ENCODE data around the gene TRAPPC2L. TPM values are rescaled to one million over a fixed set of nuclear protein-coding genes. Genes with fewer than 3 reads are reported as not detected.

The TRAPPC2L gene
- total and polyA plus RNA-seq, 2 donors (not counting 1 experiment from before 2014, with no cell fraction given), result 33.5 to 65.1 TPM

DNA sequence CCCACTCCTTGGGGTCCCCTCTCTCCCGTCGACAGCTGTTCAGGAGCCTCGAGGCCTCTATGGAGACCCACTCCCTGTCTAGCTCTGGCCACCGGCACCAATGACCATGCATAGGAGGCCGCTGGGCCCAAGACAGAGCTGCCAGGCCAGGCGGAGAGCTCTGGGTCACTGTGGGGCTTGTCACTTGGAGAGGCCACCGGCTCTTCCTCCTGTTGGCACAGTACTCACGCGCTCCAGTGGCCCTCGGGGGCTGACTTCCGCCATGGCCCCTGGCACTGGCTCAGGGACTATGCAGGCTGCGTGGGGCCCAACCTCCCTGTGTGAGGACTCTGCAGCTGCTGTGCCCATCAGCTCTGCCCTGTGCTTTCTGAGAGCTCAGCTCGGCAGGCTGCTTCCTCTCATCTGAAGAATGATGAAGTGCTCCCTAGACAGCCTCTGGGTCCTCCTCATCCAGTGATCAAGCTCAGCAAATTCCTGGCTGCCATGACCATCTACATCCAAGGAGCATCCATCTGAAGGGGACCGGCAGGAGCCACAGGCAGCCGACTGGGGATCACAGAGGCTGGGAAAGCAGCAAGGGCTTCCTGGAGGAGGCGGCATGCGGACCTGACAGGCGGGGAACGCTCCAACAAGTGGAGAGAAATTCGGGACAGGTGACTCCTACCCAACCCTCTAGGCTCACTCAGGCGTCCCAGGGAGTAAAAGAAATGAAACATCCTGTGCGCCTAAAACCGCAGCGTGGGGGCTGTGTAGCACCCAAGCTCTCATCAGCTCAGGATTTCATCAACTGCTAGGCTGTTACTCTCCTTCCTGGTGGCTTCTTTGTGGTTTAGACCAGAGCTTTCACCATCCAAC, 17.0 kb upstream of the TRAPPC2L start:
- CTCF ChIA-PET, result interaction anchor here (1.1 to 1.2 kb wide), 2 partner anchors 18 to 102 kb away, joined by 3 read pairs; no protein-coding TSS in a partner anchor

More for the DNA sequence above, 17.0 kb upstream of the TRAPPC2L start:
- Histone ChIP-seq H3K79me2 (ENCODE audit: control insufficient read depth, insufficient read depth, low read length) (peaks cover 21% of the 10 kb centered on the region), H3K4me3 (ENCODE audit: control extremely low read depth in 1 of 5, extremely low read depth in 1 of 5, insufficient read depth in 1 of 5, low read depth in 2 of 5, low read length in 4 of 5) (no peak overlapping the region), H3K27me3 (replicated peaks in 1 of 4; ENCODE audit: control extremely low read depth in 1 of 4, control insufficient read depth in 3 of 4, insufficient read depth in 4 of 4, low read length in 3 of 4) (no peaks in the 10 kb centered on the region), H3K36me3 (replicated peaks in 1 of 2; ENCODE audit: control extremely low read depth in 1 of 2, control insufficient read depth in 1 of 2, extremely low read depth in 1 of 2, insufficient read depth in 2 of 2, low read length in 1 of 2) (peaks cover 0 to 14% of the 10 kb centered on the region in 2 experiments), H3K4me1 (ENCODE audit: control insufficient read depth in 2 of 2, insufficient read depth in 2 of 2, low read length in 2 of 2) (no peaks in the 10 kb centered on the region), H2AFZ (ENCODE audit: insufficient read depth, low read depth, low read length, poor library complexity, severe bottlenecking) (no peak overlapping the region), H3K27ac (ENCODE audit: low read length in 2 of 2) (no peak overlapping the region), H3K9ac (ENCODE audit: low read length) (no peak overlapping the region), H3K9me3 (ENCODE audit: control extremely low read depth in 1 of 3, control insufficient read depth in 2 of 3, insufficient read depth in 1 of 3, low read length in 2 of 3) (no peaks in the 10 kb centered on the region), H4K20me1 (ENCODE audit: control insufficient read depth, insufficient read depth, low read length, poor library complexity, severe bottlenecking) (peaks cover 20% of the 10 kb centered on the region), H3K4me2 (replicated peaks; ENCODE audit: low read depth, low read length, poor library complexity, severe bottlenecking) (no peak overlapping the region)
- POLR2A ChIA-PET, result no interaction called here
- TF ChIP-seq EZH2 (IDR thresholded peaks at IDR 0.05; ENCODE audit: borderline replicate concordance, insufficient read depth, low read depth, low read length, poor library complexity, severe bottlenecking), result no peak
- TF ChIP-seq, protein P1, sequence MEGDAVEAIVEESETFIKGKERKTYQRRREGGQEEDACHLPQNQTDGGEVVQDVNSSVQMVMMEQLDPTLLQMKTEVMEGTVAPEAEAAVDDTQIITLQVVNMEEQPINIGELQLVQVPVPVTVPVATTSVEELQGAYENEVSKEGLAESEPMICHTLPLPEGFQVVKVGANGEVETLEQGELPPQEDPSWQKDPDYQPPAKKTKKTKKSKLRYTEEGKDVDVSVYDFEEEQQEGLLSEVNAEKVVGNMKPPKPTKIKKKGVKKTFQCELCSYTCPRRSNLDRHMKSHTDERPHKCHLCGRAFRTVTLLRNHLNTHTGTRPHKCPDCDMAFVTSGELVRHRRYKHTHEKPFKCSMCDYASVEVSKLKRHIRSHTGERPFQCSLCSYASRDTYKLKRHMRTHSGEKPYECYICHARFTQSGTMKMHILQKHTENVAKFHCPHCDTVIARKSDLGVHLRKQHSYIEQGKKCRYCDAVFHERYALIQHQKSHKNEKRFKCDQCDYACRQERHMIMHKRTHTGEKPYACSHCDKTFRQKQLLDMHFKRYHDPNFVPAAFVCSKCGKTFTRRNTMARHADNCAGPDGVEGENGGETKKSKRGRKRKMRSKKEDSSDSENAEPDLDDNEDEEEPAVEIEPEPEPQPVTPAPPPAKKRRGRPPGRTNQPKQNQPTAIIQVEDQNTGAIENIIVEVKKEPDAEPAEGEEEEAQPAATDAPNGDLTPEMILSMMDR (IDR thresholded peaks at IDR 0.05), result no peak
- H3K9me3 Mint-ChIP-seq (ENCODE audit: insufficient read depth), result no peaks in the 10 kb centered on the region
- WGBS (ENCODE audit: insufficient coverage), result 96% methylated on average over 24 of the region's 24 CpGs
- no peak overlapping the region for H3K27ac Mint-ChIP-seq
- no peak overlapping the region for H3K4me3 Mint-ChIP-seq
- intact Hi-C loops (cut with micrococcal nuclease), result no loop called here
- H3K27me3 Mint-ChIP-seq, result no peaks in the 10 kb centered on the region
- no peaks in the 10 kb centered on the region for H3K4me1 Mint-ChIP-seq
- DNase-seq, result no peak
- no peak for ATAC-seq (ENCODE audit: low read depth)
